Skeletal muscle tissue (tissue), 4 donors: ENCODE results near the gene TUBGCP5. TPM values are rescaled to one million over a fixed set of nuclear protein-coding genes. Genes with fewer than 3 reads are reported as not detected.
"Not testable (repeated sequence)": the region's sequence is repeated elsewhere in the genome, so short reads cannot be mapped to it uniquely, and the experiment has no call there.

ENCODE experiments used
- H3K27ac ChIP-seq: one replicate; pipeline ENCODE4 v1.7.0; 2013; ENCODE audit warnings: mild to moderate bottlenecking, low read depth, low read length, inconsistent platforms
- H3K27me3 ChIP-seq, 3 donors: one replicate each; pipeline ENCODE4 v1.7.0; 2013; ENCODE audit warnings: low read length in 3 of 3; ENCODE audit not compliant: control insufficient read depth in 3 of 3, insufficient read depth in 3 of 3
- H3K36me3 ChIP-seq, 3 donors: one replicate each; pipeline ENCODE4 v1.7.0; 2013; ENCODE audit warnings: low read length in 3 of 3; ENCODE audit not compliant: control insufficient read depth in 3 of 3, insufficient read depth in 3 of 3
- H3K4me1 ChIP-seq, 3 donors: one replicate each; pipeline ENCODE4 v1.7.0; 2013; ENCODE audit warnings: low read length in 3 of 3, mild to moderate bottlenecking in 3 of 3; ENCODE audit not compliant: control insufficient read depth in 3 of 3, insufficient read depth in 3 of 3
- H3K4me3 ChIP-seq, 3 donors: one replicate each; pipeline ENCODE4 v1.7.0; 2013; ENCODE audit warnings: low read length in 3 of 3
- H3K9ac ChIP-seq, 3 donors: one replicate each; pipeline ENCODE4 v1.7.0; 2013; ENCODE audit warnings: low read length in 3 of 3, mild to moderate bottlenecking in 3 of 3, moderate library complexity in 2 of 3, low read depth in 1 of 3
- H3K9me3 ChIP-seq, 3 donors: one replicate each; pipeline ENCODE4 v1.7.0; 2013; ENCODE audit warnings: low read length in 3 of 3; ENCODE audit not compliant: control insufficient read depth in 3 of 3
- total RNA-seq: library from RNA; depleted of rRNA; stranded (reverse); fragments of >200 nt; gene quantifications from one replicate; pipeline ENCODE4 v1.2.3, GENCODE V29; 2014
- donor health status: Osteomylitis.

Gene TUBGCP5
- total RNA-seq, 1 donor from 2014 or later, result 24.5 TPM

- Histone ChIP-seq H3K9me3 (no peaks in the 10 kb centered on the region), H3K9ac (no peak overlapping the region), H3K27ac (no peak overlapping the region), H3K4me1 (no peaks in the 10 kb centered on the region), H3K36me3 (no peaks in the 10 kb centered on the region), H3K27me3 (peaks cover 0 to 3% (median 2%) of the 10 kb centered on the region in 3 donors), H3K4me3 (no peak overlapping the region)
Observed at GRCh38 chr15:23069496-23070166, 30.3 kb upstream of the TUBGCP5 start.

- peaks cover 0 to 2% (median 0%) of the 10 kb centered on the region in 3 donors for H3K27me3 ChIP-seq
Observed at GRCh38 chr15:23067416-23067815, 28.0 kb upstream of the TUBGCP5 start.

GRCh38 chr15:23065836-23066235, 26.5 kb upstream of the TUBGCP5 start:
- peaks cover 0 to 2% (median 0%) of the 10 kb centered on the region in 3 donors for H3K27me3 ChIP-seq
- no peak overlapping the region for H3K27ac ChIP-seq
- peaks cover 0 to 3% (median 0%) of the 10 kb centered on the region in 3 donors for H3K9me3 ChIP-seq
- H3K9ac ChIP-seq, result no peak overlapping the region
- no peaks in the 10 kb centered on the region for H3K36me3 ChIP-seq
- no peak overlapping the region for H3K4me3 ChIP-seq
- no peaks in the 10 kb centered on the region for H3K4me1 ChIP-seq

More at GRCh38 chr15:23067416-23067815, 28.0 kb upstream of the TUBGCP5 start:
- H3K4me3 ChIP-seq, result no peak overlapping the region
- no peak overlapping the region for H3K27ac ChIP-seq
- H3K9ac ChIP-seq, result no peak overlapping the region
- peaks cover 0 to 3% (median 0%) of the 10 kb centered on the region in 3 donors for H3K9me3 ChIP-seq
- H3K36me3 ChIP-seq, result no peaks in the 10 kb centered on the region
- no peaks in the 10 kb centered on the region for H3K4me1 ChIP-seq

GRCh38 chr15:23064156-23064555, 24.8 kb upstream of the TUBGCP5 start:
- Histone ChIP-seq H3K27me3 (peaks cover 0 to 2% (median 0%) of the 10 kb centered on the region in 3 donors), H3K9me3 (peaks cover 0 to 3% (median 0%) of the 10 kb centered on the region in 3 donors), H3K4me3 (no peak overlapping the region), H3K4me1 (no peaks in the 10 kb centered on the region), H3K9ac (no peak overlapping the region), H3K36me3 (no peaks in the 10 kb centered on the region), H3K27ac (no peak overlapping the region)

GRCh38 chr15:23057707-23058106, 18.3 kb upstream of the TUBGCP5 start:
- Histone ChIP-seq H3K9ac (no peak overlapping the region), H3K36me3 (no peaks in the 10 kb centered on the region), H3K9me3 (no peaks in the 10 kb centered on the region), H3K27ac (no peak overlapping the region), H3K4me3 (no peak overlapping the region), H3K4me1 (no peaks in the 10 kb centered on the region), H3K27me3 (peaks cover 0 to 7% (median 4%) of the 10 kb centered on the region in 3 donors)

- Histone ChIP-seq H3K4me3 (no peak overlapping the region), H3K9me3 (no peaks in the 10 kb centered on the region), H3K9ac (no peak overlapping the region), H3K27ac (no peak overlapping the region), H3K27me3 (peaks cover 0 to 7% (median 4%) of the 10 kb centered on the region in 3 donors), H3K36me3 (no peaks in the 10 kb centered on the region), H3K4me1 (no peaks in the 10 kb centered on the region)
Observed at GRCh38 chr15:23055316-23055715, 15.9 kb upstream of the TUBGCP5 start.

- no peaks in the 10 kb centered on the region for H3K9me3 ChIP-seq
- H3K4me1 ChIP-seq, result no peaks in the 10 kb centered on the region
- no peaks in the 10 kb centered on the region for H3K36me3 ChIP-seq
- peaks cover 0 to 7% (median 4%) of the 10 kb centered on the region in 3 donors for H3K27me3 ChIP-seq
- H3K27ac ChIP-seq, result no peak overlapping the region
- no peak overlapping the region for H3K9ac ChIP-seq
- H3K4me3 ChIP-seq, result no peak overlapping the region
Observed at GRCh38 chr15:23052522-23052921, 13.2 kb upstream of the TUBGCP5 start.

GRCh38 chr15:23050708-23051107, 11.3 kb upstream of the TUBGCP5 start:
- H3K9me3 ChIP-seq, result no peaks in the 10 kb centered on the region
- H3K36me3 ChIP-seq, result no peaks in the 10 kb centered on the region
- H3K4me1 ChIP-seq, result no peaks in the 10 kb centered on the region
- H3K27me3 ChIP-seq, result peaks cover 0 to 2% (median 0%) of the 10 kb centered on the region in 3 donors
- no peak overlapping the region for H3K9ac ChIP-seq
- H3K4me3 ChIP-seq, result no peak overlapping the region
- no peak overlapping the region for H3K27ac ChIP-seq

- Histone ChIP-seq H3K9ac (no peak overlapping the region), H3K4me3 (no peak overlapping the region), H3K4me1 (no peaks in the 10 kb centered on the region), H3K36me3 (no peaks in the 10 kb centered on the region), H3K27me3 (no peaks in the 10 kb centered on the region), H3K9me3 (no peaks in the 10 kb centered on the region), H3K27ac (no peak overlapping the region)
Observed at GRCh38 chr15:23049984-23050628, 10.7 kb upstream of the TUBGCP5 start.

GRCh38 chr15:23048572-23049282, 9.4 kb upstream of the TUBGCP5 start:
- H3K9ac ChIP-seq, H3K4me1 ChIP-seq, H3K4me3 ChIP-seq: not testable (repeated sequence)

More at GRCh38 chr15:23048572-23049282, 9.4 kb upstream of the TUBGCP5 start:
- not testable (repeated sequence) for H3K27ac ChIP-seq, H3K36me3 ChIP-seq, H3K9me3 ChIP-seq, H3K27me3 ChIP-seq
